DMS79 treated with DMSO at 0.1 percent for 48 hours (cell line): Measurements from ENCODE around the gene SEPHS2.
"Not testable (repeated sequence)": the region's sequence is repeated elsewhere in the genome, so short reads cannot be mapped to it uniquely, and the experiment has no call there.

Experiments used
- DNase-seq: peaks from one replicate; lab custom pipeline; 2025; lab: John Stamatoyannopoulos, UW

The SEPHS2 gene

GRCh38 chr16:30398661-30399434, 46.8 kb downstream of the SEPHS2 start:
- DNase-seq: no peak

DNA sequence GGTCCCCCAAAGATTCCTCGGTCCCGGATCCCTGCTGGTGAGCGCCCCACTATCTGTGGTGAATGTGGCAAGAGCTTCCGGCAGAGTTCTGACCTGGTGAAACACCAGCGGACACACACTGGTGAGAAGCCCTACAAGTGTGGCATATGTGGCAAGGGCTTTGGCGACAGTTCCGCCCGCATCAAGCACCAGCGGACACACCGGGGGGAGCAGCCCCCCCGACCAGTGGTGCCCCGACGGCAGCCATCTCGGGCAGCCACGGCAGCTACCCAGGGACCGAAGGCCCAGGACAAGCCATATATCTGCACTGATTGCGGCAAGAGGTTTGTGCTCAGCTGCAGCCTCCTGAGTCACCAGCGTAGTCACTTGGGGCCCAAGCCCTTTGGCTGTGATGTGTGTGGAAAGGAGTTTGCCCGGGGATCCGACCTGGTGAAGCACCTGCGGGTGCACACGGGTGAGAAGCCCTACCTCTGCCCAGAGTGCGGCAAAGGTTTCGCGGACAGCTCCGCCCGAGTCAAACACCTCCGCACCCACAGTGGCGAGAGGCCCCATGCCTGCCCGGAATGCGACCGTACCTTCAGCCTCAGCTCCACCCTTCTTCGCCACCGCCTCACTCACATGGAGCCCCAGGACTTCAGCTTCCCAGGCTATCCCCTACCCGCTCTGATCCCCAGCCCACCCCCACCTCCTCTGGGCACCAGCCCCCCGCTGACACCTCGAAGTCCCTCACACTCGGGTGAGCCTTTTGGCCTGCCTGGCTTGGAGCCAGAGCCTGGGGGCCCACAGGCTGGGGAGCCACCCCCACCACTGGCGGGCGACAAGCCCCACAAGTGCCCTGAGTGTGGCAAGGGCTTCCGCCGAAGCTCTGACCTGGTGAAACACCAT, 47.7 kb downstream of the SEPHS2 start:
- DNase-seq: no peak

DNA sequence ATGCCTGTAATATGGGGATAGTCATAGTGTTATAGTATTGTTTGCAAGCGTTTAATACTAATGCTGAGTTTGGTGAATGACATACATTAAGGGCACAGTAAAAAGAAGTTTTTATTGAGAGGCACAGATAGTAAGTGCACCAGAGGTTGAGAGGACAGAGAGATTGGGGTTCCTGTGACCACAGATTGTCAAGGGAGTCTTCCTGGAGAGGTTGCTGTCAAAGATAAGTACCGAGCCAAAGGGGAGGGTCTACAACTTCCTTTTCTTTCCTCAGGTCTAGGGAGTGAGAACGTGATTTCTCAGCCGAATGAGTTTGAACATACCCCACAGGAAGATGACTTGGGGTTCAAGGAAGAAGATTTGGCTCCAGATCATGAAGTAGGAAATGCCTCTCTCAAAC, 48.6 kb downstream of the SEPHS2 start:
- no peak for DNase-seq

- DNase-seq: not testable (repeated sequence)
Measured at GRCh38 chr16:30396627-30397026, 49.0 kb downstream of the SEPHS2 start.

DNA sequence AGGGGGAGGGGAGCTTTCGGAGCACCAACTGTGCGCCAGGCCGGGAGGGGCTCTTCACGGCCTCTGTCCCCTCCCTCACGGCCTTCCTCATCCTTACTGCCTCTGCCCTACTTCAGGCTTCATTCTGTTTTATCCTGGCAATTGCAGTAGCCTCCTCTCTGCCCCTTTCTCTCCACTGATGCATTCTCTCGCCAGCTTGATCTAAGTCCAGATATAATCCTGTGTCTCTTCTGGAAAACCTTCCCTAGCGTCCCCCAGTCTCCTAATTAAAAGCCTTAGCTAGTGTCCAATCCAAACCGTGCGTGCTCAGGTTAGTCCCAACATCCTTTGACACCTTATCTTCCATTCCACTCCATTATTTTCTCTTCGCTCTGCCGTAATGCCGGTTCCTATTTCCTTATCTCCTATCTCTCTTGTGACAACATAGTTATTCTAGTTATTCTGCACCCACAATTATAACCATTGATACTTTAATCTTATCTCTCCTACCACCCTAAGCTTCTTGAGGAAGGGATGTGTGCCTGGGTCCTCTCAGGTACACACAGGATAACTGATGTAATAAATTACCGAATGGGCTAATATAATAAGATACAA, 49.6 kb downstream of the SEPHS2 start:
- DNase-seq: no peak

DNA sequence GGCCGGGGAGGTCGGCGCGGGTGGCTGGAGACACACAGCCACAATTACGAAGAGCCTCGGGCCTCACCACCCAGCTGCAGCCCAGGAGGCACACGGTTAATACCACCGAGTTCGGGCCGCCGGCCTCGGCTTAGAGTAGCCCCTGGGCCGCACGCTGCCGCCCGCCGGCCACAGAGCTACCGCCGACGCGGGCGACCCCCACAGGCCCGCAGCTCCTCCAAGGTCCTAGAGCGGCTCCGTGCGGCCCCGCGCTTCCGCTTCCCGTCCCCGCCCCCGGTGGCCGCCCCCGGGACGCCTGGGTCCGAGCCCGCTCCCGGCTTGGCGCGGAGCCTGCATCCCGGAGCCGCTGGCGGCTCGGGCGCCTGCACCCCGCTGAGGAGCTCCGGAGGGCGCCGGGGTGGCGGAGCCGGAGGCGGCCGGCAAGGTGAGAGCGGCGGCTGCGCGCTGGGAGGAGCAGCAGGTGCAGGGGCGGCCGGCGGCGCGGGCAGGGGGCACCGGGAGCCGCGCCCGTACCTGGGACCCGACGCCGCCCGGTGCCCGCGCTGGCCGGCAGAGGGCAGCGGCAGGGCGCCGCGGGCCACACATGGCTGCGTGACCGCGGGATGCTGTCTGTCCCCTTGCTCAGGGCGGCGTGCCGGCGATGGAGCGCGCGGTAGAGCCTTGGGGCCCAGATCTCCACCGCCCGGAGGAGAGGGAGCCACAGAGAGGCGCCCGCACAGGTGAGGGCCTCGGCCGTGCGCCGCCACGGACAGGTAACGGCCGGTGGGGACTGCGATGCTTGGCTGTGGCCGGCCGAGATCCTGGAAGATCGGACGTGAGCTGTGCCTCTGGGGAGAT, 50.3 kb downstream of the SEPHS2 start, which contains the start of gene ZNF48:
TSS of gene ZNF48 (plus strand) at position 266 of the 837 bp plus-strand sequence. CDS start at position 641, 375 bp downstream.
- DNase-seq: peak; percentile 82

DNA sequence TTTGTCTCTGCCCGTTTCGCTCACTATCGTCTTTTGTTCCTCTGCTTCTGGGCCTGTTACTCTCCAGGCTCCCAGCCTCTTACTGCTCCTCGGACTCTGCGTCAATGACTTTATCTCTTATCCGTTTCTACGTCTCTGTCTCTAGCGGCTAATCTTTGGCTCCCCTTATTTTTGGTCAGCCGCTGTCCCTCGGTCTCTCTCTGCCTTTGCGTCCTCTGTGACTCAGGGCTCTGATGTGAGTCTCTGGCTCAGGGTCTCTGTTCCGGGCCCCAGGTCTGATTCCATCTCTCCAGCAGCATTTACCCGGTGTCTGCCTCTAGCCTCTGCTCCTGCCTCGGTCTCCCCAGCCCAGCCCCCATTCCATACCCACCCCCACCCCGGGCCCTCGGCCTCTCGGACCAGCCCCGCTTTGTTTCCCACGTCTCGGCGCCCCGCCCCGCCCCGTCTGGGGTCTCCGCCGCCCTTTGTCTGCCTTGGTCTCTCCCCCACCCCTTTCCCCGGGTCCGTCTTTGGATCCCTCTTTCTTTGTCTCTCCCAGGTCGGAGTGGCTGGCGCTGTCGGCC, 51.0 kb downstream of the SEPHS2 start:
- no peak for DNase-seq
